ENCODE data around the gene GUK1.
"Not testable (repeated sequence)": the region's sequence is repeated elsewhere in the genome, so short reads cannot be mapped to it uniquely, and the experiment has no call there.

Gene GUK1

DNA sequence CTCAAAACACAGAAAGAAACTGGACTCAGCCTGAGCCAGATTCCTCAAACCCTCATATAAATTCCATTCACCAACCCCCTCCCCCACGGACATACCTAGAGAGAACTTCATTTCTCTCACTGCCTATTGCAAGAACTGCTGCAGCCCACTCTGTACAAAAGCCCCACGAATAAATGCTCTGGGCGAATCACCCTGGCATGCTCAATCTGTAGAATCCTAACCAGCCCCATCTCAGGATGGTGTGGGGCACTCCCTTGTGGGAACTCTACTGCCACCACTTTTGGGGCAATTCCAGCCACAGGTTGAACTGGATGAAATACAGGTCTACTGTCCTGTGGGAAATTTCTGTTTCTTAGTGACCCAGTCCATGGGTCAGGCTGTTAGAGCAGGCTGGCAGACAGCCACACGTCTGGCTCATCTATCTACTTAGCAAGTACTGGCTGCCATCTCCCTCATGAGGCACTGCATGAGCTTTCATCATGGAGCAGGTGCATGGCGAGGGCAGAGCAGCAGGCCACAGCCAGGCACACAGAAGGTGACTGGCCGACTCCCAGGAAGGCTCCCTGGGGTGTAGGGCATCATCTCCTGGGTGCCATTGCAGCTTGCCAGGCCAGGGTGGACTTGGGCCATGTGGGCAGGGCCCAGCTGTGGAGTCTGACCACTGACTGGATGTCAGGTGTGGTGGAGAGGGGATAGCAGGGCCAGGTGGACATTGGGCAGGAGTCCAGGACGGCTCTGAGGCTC lies 35.4 kb upstream of the GUK1 start:
- no peak for DNase-seq (ENCODE audit: low read depth in 2 of 2)

- no peak for DNase-seq (ENCODE audit: low read depth in 2 of 2)
Measured at GRCh38 chr1:228105270-228105995, 34.6 kb upstream of the GUK1 start.

DNA sequence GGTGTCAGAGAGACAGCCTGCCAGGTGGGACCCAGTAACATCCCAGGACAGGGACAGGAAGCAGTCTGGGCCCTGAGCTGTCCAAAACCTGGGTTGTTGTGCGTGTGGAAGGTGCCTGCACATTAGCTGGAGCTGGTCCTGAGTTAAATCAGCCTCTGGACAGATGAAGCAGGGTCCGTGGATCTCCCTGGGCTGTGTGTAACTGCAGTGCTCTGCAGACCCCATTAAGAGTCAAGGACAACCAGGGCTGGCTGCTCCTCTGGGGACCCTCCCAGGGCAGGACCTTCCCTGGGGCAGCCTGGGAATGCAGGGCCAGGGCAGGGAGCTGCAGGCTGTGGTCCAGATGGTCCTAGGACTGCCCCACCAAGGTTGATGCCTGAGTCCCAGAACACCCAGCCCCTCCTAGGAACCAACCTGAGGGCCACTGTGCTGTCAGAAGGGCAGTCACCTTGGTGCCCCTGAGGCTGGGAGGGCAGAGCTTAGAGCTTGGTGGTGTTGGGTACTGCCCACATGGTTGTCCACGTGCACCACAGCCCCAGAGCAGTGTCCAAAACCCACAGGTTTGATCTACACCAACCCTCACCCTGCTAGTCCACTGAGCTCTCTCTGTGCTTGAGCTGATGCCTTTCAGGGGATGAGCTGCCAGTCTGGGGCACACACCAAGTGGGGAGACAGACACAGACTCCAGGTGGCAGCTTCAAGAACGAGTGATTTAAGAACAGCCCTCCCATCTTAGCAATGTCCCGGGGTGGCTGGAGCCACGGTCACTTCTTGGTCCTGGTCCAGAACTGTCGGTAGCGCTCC lies 33.9 kb upstream of the GUK1 start:
- DNase-seq (ENCODE audit: low read depth in 2 of 2): no peak

DNA sequence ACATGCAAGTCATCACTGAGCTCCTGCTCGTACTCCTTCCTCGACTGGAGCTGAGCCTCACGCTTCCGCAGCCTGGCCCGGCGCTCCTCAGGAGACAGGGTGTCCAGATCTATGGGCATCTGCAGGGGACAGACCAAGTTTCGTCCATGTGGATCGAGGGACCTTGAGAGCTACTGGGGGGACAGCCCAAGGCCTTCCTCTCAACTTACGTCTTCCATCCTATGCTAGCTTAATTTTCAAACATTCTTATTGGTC lies 33.4 kb upstream of the GUK1 start:
- no peak for DNase-seq (ENCODE audit: low read depth in 2 of 2)

GRCh38 chr1:228107636-228108035 lies 32.4 kb upstream of the GUK1 start:
- no peak for DNase-seq (ENCODE audit: low read depth in 2 of 2)

DNA sequence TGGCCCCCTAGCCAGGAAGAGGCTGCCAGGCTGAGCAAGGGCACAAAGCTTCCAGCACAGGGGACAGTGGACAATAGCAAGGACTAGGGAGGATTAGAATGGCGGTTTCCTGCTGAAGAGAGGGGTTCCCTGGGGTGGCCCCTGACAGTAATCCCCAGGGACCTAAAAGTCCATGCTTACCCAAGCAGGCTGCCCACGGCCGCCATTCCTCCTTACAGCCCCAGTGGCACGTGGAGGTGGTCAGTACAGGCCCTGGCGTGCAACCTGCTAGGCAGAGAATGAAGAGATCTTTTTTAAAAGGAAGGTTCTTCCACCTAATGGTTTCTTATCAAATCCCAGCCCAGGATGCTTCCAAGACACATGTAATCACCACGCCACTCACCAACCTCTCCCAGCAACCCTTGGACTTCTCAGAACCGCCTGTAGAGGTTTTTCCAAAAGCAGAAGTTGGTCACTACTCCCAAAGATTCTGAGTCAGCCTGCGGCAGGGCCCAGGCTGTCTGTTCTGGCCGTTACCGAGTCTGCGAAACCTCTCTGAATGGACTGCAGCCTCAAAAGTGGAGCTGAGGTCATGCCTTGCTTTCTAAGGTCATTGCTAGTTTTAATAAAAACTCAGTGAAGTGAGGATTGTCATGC lies 31.9 kb upstream of the GUK1 start:
- no peak for DNase-seq (ENCODE audit: low read depth in 2 of 2)

DNA sequence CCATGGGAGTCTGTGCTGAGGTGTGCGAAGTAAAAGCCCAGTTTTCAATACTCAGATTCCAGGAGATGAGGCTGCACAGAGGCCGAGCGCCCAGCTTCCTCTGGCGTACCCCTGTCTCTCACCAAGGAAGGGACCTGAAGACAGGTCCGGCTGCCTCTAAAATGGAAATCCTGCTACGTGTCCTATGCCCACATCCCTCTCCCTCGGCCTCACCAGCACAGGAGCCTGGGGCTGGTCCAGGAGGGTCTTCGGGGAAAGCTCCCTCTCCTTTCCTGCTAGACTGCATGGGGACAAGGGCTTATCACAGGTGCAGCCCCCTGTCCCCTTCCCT lies 31.4 kb upstream of the GUK1 start:
- DNase-seq (ENCODE audit: low read depth in 2 of 2): no peak

DNA sequence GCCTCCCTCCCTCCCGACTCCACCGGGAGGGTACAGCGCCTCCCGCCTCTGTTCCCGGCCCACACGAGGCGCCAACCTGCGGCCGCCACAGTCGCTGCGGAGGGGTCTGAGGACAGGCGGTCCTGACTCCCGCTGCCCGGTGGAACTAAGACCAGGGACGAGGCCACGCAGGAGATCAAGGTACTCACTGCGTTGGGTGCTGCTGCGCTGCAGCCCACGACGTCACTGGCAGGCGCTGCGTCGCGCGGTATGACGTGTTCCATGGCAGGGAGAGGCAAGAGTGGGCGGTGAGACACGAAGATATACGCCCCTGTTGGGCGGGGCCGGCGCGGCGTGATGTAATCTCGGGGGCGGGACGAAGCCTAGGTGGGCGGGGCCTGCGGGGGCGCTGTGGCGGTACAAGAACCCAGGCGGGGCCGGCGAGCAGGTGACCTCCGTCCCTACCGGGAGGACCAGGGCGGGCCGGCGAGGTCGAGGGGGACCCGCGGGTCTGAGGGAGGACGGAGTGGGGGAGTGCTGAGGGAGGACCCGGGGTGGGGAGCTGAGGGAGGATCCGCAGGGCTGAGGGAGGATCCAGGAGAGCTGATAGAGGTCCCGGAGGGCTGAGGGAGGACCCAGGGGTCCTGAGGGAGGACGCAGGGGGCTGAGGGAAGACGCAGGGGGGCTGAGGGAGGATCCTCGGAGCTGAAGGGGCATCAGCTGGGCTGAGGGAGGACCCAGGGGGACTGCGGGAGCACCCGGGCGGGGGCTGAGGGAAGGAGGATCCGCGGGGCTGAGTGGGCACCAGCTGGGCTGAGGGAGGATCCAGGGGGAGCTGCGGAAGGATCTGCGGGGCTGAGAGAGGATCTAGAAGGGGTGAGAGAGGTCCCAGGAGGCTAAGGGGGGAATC lies 30.8 kb upstream of the GUK1 start, which contains the start of gene MRPL55:
Gene MRPL55 (minus strand): TSS at position 227 of the 889 bp plus-strand sequence. CDS start 1,039 bp downstream, outside the sequence.
- DNase-seq (ENCODE audit: low read depth in 2 of 2): peak; percentile 88 to 90

GRCh38 chr1:228109962-228110488 lies 30.1 kb upstream of the GUK1 start:
- DNase-seq (ENCODE audit: low read depth in 2 of 2): no peak

DNA sequence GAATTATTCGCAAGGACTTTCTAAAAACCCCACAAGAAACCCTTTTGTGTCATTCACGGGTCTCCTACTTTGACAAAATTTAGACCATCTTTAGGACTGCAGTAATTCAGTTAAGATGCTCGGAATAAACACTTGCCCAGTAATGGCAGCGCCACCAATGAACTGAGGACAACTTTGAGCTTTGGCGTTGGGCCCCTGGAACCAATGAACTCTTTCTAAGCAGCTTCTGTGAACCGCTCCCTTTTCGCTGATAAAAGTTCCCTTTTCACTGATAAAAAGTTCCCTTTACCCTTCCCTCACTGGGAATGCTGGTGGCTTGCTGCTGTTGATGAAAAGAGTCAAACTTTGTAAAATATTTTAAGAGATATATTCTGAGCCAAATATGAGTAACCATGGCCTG lies 29.5 kb upstream of the GUK1 start:
- no peak for DNase-seq (ENCODE audit: low read depth in 2 of 2)

GRCh38 chr1:228111315-228111714 lies 28.8 kb upstream of the GUK1 start:
- not testable (repeated sequence) for DNase-seq (ENCODE audit: low read depth in 2 of 2)

- DNase-seq (ENCODE audit: low read depth in 2 of 2): no peak
Measured at GRCh38 chr1:228112167-228112566, 27.9 kb upstream of the GUK1 start.

DNA sequence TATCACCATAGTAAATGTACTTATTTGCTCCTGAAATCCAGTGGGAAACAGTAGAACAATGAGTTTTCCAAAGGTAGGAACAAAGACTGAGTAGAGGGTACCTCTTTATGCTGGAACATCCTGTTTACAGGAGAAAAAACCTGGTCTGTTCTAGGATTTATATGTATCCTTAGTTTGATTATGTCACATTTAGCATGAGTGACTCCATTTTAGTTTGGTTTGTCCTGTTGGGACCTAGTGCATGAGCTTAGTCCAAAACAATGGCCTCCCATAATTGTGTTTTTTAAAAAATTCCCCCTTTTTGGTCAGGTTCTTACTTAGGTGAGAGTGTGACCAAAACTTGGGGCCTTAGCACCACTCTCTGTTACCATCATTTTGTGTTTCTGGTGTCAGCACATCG lies 27.5 kb upstream of the GUK1 start:
- DNase-seq (ENCODE audit: low read depth in 2 of 2): no peak

DNA sequence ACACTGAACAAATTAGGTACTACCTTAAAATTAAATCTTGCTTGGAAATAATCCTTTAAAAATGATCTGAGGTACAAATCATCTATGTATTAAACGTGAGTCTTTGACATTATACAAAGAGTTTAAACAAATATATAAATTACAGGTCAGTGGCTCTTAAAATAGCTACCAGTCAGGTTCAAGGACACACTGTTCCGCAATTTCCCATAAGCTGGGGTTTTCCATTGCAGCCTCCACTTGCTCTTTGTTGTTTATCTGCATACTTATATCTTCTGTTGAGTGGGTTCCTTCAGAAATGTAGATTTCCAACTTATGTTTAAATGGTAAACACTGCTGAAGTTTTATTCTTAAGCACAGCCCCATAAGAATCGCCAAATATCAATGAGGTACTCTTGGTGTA lies 25.3 kb upstream of the GUK1 start:
- DNase-seq (ENCODE audit: low read depth in 2 of 2): no peak

- no peak for DNase-seq (ENCODE audit: low read depth in 2 of 2)
Measured at GRCh38 chr1:228117335-228117734, 22.7 kb upstream of the GUK1 start.

GRCh38 chr1:228118040-228118439 lies 22.0 kb upstream of the GUK1 start:
- no peak for DNase-seq (ENCODE audit: low read depth in 2 of 2)

- no peak for DNase-seq (ENCODE audit: low read depth in 2 of 2)
Measured at GRCh38 chr1:228120351-228120750, 19.7 kb upstream of the GUK1 start.

DNA sequence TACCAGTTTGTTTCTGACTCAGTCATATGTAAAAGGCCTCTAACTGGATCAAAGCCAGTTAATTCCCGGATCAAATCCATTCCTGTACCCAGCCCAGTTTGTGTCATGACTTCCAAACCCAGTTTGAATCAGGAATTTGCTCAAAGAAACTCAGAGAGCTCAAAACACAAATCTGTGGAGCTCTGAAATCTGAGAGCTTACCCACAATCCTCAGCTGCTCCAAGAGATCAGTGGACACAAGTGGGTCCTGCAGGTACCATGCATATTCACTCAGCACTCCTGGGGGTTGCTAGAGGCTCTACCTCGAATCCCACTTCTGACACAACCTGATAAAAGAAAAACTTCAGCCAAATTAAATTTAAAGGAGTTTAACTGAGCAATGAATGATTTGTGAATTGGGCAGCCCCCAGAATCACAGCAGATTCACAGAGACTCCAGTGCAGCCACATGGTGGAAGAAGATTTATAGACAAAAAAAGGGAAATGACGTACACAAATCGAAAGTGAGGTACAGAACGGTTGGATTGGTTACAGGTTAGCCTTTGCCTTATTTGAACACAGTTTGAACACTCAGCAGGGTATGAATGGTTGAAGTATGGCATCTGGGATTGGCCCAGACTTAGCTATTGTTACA lies 19.1 kb upstream of the GUK1 start:
- no peak for DNase-seq (ENCODE audit: low read depth in 2 of 2)

- DNase-seq (ENCODE audit: low read depth in 2 of 2): no peak
Measured at GRCh38 chr1:228122921-228123441, 17.1 kb upstream of the GUK1 start.

DNA sequence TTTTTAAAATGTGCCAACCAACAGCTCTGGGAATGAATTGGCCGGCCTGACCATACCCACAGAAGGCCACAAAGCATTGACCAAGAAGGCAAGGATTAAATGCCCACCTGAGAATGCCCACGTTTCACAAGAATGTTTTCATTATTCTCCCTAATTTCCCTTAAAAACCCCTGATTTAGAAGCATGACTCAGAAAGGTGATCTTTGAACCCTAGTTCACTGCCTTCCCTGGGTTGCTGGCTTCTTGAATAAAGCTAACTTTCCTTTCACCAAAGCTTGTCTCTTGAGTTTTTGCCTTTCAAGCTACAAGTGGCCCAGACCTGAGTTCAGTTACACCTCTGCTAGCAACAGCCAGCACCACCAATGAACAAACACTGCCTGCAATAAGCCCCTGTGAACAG lies 16.6 kb upstream of the GUK1 start:
- no peak for DNase-seq (ENCODE audit: low read depth in 2 of 2)

Data from fibroblast of skin of left quadriceps (primary cell).